GM21360 (cell line): ENCODE measurements around the gene WDFY2.
"Not testable (repeated sequence)": the region's sequence is repeated elsewhere in the genome, so short reads cannot be mapped to it uniquely, and the experiment has no call there.

Source experiments
- ATAC-seq: cut with Tn5 transposase; IDR thresholded peaks from one replicate; pipeline ENCODE4 v1.9.1; 2021; ENCODE audit warnings: mild to moderate bottlenecking, moderate library complexity; ENCODE audit not compliant: unreplicated experiment

Gene WDFY2, protein sequence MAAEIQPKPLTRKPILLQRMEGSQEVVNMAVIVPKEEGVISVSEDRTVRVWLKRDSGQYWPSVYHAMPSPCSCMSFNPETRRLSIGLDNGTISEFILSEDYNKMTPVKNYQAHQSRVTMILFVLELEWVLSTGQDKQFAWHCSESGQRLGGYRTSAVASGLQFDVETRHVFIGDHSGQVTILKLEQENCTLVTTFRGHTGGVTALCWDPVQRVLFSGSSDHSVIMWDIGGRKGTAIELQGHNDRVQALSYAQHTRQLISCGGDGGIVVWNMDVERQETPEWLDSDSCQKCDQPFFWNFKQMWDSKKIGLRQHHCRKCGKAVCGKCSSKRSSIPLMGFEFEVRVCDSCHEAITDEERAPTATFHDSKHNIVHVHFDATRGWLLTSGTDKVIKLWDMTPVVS

GRCh38 chr13:51583875-51584730, at the start of gene WDFY2:
Gene WDFY2, plus strand, starts transcription at chr13:51584462. Its CDS starts 226 bp downstream, at chr13:51584688.
- ATAC-seq = peak; percentile 81

DNA sequence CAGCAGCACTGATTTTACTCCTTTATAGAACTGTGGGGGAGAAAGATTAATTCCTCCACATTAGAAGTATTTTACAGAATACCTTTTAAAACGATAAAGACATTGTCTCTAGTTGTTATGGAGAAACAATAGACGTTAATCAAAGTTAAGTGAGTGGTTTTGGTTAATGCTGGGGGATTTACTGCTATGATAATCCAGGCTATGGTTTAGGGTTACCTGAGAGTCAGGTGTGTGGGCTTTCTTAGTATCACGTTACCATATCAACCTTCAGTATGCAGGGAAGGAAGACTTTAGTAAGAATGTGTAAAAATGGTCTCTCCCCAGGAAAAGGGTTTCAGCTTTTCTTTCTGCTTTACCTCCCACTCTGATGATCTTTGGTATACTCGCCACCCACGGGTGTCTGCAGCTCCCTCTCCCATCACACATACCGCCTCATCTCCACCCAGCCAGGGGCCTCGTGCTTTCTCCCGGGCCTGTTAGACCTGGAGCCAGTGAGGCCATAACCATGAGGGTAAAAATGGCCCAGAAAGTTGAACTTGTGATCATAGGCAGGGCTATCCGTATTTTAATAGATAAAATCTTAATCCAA, 45.6 kb upstream of the WDFY2 start:
- no peak for ATAC-seq

GRCh38 chr13:51539887-51540286, 44.4 kb upstream of the WDFY2 start:
- no peak for ATAC-seq

GRCh38 chr13:51541037-51541436, 43.2 kb upstream of the WDFY2 start:
- no peak for ATAC-seq

- no peak for ATAC-seq
Observed at GRCh38 chr13:51541809-51542258, 42.4 kb upstream of the WDFY2 start.

- ATAC-seq = no peak
Observed at GRCh38 chr13:51542346-51543242, 41.7 kb upstream of the WDFY2 start.

GRCh38 chr13:51545446-51545845, 38.8 kb upstream of the WDFY2 start:
- not testable (repeated sequence) for ATAC-seq

GRCh38 chr13:51547425-51548176, 36.7 kb upstream of the WDFY2 start:
- no peak for ATAC-seq

- ATAC-seq = no peak
Observed at GRCh38 chr13:51549050-51549449, 35.2 kb upstream of the WDFY2 start.

GRCh38 chr13:51549593-51549992, 34.7 kb upstream of the WDFY2 start:
- ATAC-seq = no peak

DNA sequence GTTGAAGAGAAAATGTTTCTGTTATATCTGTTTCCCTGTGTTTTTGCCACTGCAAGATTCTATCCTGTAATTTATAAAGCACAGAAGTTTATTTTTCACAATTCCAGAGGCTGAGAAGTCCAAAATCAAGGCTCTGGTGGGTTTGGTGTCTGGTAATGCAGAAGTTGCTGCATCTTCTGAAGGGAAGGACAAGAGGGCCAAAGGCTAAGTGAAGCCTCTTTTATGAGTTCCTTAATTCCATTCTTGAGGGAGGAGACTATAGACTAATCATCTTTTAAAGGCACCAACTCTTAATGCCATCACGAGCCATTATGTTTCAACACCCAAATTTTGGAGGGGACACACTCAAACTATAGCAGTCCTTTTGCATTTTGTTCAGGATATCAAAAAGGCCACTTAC, 34.1 kb upstream of the WDFY2 start:
- ATAC-seq = no peak

- no peak for ATAC-seq
Observed at GRCh38 chr13:51551416-51551815, 32.8 kb upstream of the WDFY2 start.

GRCh38 chr13:51552027-51552426, 32.2 kb upstream of the WDFY2 start:
- no peak for ATAC-seq

DNA sequence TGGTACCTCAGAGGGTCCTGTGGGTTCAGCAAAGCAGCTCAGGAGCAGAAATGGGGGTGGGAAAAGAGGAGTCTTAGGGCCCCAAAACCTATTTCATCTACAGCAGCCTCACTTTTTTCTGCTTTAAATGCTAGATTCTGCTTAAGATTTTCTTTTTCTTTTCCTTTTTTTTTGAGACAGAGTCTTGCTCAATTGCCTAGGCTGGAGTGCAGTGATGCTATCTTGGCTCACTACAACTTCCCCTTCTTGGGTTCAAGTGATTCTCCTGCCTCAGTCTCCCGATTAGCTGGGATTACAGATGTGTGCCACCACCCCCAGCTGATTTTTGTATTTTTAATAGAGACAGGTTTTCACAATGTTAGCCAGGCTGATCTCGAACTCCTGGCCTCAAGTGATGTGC, 30.7 kb upstream of the WDFY2 start:
- ATAC-seq = no peak

DNA sequence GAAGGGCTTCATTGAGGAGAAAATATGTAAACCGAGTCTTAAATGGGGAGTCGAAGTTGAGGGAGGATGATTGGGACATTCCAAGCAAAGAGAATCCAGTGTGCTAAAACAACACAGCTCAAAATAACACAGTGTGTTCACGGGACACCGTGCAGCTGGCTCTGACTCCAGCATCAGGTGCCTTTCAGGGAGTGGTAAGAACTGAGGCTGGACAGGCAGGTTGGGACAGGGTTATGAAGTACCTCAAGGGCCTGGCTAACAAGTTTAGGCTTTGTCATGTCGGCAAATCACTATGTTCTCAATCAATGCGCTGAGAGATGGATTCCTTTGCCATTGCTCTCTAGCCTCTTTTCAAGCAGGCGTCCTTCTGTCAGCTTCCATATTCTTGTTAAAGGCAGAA, 27.5 kb upstream of the WDFY2 start:
- no peak for ATAC-seq

- no peak for ATAC-seq
Observed at GRCh38 chr13:51557438-51557837, 26.8 kb upstream of the WDFY2 start.

DNA sequence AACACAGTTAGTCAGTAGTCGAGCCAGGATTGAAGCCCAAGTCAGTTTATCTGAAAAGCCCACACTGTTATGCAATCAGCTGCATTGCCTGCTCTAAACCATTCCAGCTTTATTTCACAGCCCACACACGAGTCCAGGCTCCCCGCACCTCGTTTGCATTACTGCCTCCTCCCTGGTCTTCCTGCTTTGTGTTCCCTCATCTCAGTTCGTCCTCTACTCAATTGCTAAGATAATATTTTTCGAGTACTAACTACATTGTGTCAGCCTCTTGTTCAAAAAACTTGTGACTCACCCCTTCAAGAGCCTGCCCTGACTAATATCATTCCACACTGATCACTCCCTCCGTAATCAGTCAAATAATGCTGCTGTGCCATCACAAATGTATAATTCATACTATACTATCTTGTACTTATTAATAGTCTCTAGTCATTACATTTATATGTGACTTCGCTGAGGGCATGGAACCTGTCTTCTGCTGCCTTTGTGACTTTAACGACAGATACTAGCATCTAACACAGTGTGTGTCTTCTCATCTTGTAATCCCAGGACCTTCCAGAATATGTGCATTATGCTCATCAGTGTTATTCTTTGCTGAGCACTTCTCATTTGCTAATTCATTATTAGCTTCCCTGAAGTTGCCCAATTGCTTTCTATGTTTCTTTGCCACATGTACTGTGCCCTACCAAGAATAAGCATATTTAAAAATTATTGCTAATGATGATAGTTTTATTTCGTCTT, 26.2 kb upstream of the WDFY2 start:
- no peak for ATAC-seq

DNA sequence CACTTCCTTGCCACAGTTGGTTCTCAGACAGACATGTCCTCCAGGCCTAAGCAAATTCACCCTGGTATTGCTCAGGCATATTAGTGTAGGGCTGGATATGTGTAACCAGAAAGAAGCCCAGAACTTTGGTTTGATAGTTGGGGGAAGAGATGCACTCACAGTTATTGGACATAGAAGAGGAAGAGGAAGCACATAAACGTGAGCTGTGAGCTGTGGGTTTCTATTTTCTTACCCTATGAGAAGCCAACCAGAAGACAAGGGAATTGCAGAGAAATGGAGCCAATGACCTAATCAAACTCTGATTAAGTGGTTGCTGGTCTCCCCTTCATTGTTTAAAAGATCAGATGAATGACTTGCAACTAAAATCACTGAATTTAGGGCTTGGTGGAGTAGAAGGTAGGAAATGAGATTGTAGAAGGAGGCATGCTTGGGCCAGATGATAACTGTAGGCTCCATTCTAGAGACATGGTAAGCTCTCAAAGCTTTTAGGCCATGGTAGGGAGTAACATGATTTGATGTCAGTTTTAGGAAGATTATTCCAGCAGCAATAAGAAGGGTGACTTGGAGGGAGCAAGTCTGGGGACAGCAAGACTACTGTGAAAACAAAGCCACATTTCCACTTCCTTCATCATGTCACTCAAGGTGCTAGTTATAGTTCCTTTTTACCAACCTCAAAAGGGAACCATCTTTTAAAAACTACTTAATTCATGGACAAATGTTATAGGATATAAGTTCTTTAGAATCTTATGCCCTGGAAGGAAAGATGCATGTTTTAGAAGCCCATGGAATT, 24.1 kb upstream of the WDFY2 start:
- no peak for ATAC-seq
